H1 (cell line): Measurements from ENCODE around the gene ZC2HC1C. TPM values are rescaled to one million over a fixed set of nuclear protein-coding genes. Genes with fewer than 3 reads are reported as not detected.

ENCODE experiments used
- CTCF ChIA-PET: fragments of 300-600 bp; sonication (Branson Sonifier 250); formaldehyde crosslinking; loops from one replicate; lab custom pipeline; 2021; ENCODE audit not compliant: partially characterized antibody; lab: Charles Lee
- POLR2A ChIA-PET: fragments of 300-600 bp; sonication (Branson Sonifier 250); formaldehyde crosslinking; loops from one replicate; lab custom pipeline; 2021; ENCODE audit warnings: inconsistent platforms; ENCODE audit not compliant: partially characterized antibody; lab: Charles Lee
- DNase-seq, 2 experiments: peaks; one replicate each; pipeline versions ENCODE4 v3.0.0 to v3.0.0-alpha.2; 2010 to 2022; ENCODE audit warnings: low spot score in 2 of 2, low read depth in 1 of 2, mixed read lengths in 1 of 2
- FAIRE-seq: peaks from 2 replicates; lab custom pipeline; 2011; peaks lifted over from hg19 to GRCh38; lab: Jason Lieb, UNC
- H2AFZ ChIP-seq: 2 replicates; pipeline ENCODE4 v1.8.1; 2012; ENCODE audit warnings: low read length, inconsistent platforms
- H2AK5ac ChIP-seq: 2 replicates; pipeline ENCODE4 v1.6.1; 2013; ENCODE audit warnings: low read depth, low read length
- H2BK120ac ChIP-seq: replicated peaks from 2 replicates; pipeline ENCODE3; 2013; ENCODE audit warnings: low read depth, low read length, inconsistent platforms
- H2BK12ac ChIP-seq: 2 replicates; pipeline ENCODE4 v1.6.1; 2013; ENCODE audit warnings: low read depth, low read length
- H2BK15ac ChIP-seq: 2 replicates; pipeline ENCODE4 v1.6.1; 2013; ENCODE audit warnings: low read length
- H2BK20ac ChIP-seq: 2 replicates; pipeline ENCODE4 v1.6.1; 2013; ENCODE audit warnings: low read length
- H2BK5ac ChIP-seq: 2 replicates; pipeline ENCODE4 v1.6.1; 2013; ENCODE audit warnings: low read depth, low read length
- H3K14ac ChIP-seq: 2 replicates; pipeline ENCODE4 v1.6.1; 2013; ENCODE audit warnings: inconsistent platforms; ENCODE audit not compliant: insufficient read length
- H3K18ac ChIP-seq: 2 replicates; pipeline ENCODE4 v1.6.1; 2013; ENCODE audit warnings: low read length; ENCODE audit errors: extremely low read depth
- H3K23ac ChIP-seq: 2 replicates; pipeline ENCODE4 v1.6.1; 2013; ENCODE audit warnings: inconsistent platforms; ENCODE audit not compliant: insufficient read length
- H3K23me2 ChIP-seq: 2 replicates; pipeline ENCODE4 v1.6.1; 2013; ENCODE audit warnings: low read depth, low read length
- H3K27ac ChIP-seq: 2 replicates; pipeline ENCODE4 v1.6.1; 2011; ENCODE audit warnings: low read depth, low read length, inconsistent platforms
- H3K27me3 ChIP-seq, 4 experiments: replicated peaks in 1 of 4; 1 replicate in 1 of 4; 2 replicates in 3 of 4; pipeline versions ENCODE4 v1.6.1 to v1.8.1; 2011 to 2013; ENCODE audit warnings: low read length in 3 of 4, mild to moderate bottlenecking in 3 of 4, inconsistent platforms in 2 of 4, mixed read lengths in 2 of 4, moderate library complexity in 1 of 4; ENCODE audit not compliant: control insufficient read depth in 3 of 4, insufficient read depth in 3 of 4; ENCODE audit errors: extremely low read depth in 1 of 4
- H3K36me3 ChIP-seq, 4 experiments: 2 replicates each; pipeline versions ENCODE4 v1.6.1 to v1.8.1; 2011 to 2013; ENCODE audit warnings: mild to moderate bottlenecking in 4 of 4, low read length in 3 of 4, moderate library complexity in 2 of 4, control low read depth in 1 of 4, inconsistent platforms in 1 of 4; ENCODE audit not compliant: insufficient read depth in 4 of 4, control insufficient read depth in 2 of 4
- H3K4ac ChIP-seq: replicated peaks from 2 replicates; pipeline ENCODE3; 2013; ENCODE audit warnings: low read length, low read depth, mixed read lengths, inconsistent platforms; ENCODE audit not compliant: insufficient read length
- H3K4me1 ChIP-seq, 4 experiments: replicated peaks in 1 of 4; 1 replicate in 1 of 4; 2 replicates in 3 of 4; pipeline versions ENCODE4 v1.6.1 to v1.8.1; 2011 to 2013; ENCODE audit warnings: low read length in 3 of 4, inconsistent platforms in 2 of 4, mixed read lengths in 1 of 4; ENCODE audit not compliant: insufficient read depth in 4 of 4, control insufficient read depth in 3 of 4
- H3K4me2 ChIP-seq, 2 experiments: 2 replicates each; pipeline versions ENCODE4 v1.6.1 to v1.8.1; 2011 to 2013; ENCODE audit warnings: low read depth in 2 of 2, low read length in 2 of 2, control low read depth in 1 of 2, inconsistent platforms in 1 of 2, mild to moderate bottlenecking in 1 of 2; ENCODE audit not compliant: insufficient read depth in 1 of 2
- H3K4me3 ChIP-seq, 4 experiments: fragments of 200-600, 300-600 bp in 1 of 4; sonication (generic), shearing (Covaris generic), sonication (Bioruptor Twin) in 1 of 4; 2 replicates each; pipeline versions ENCODE4 v1.5.1 to v1.8.1; 2011 to 2016; ENCODE audit warnings: low read length in 4 of 4, low read depth in 3 of 4, control low read depth in 2 of 4, inconsistent platforms in 2 of 4, mild to moderate bottlenecking in 2 of 4, mixed read lengths in 1 of 4, moderate library complexity in 1 of 4; ENCODE audit not compliant: insufficient read depth in 2 of 4; ENCODE audit errors: extremely low read depth in 1 of 4
- H3K56ac ChIP-seq: replicated peaks from 2 replicates; pipeline ENCODE3; 2013; ENCODE audit warnings: low read depth, mild to moderate bottlenecking, mixed read lengths, low read length, inconsistent platforms; ENCODE audit not compliant: insufficient read length
- H3K79me1 ChIP-seq: 2 replicates; pipeline ENCODE4 v1.6.1; 2013; ENCODE audit warnings: low read depth, low read length, control low read depth
- H3K79me2 ChIP-seq, 2 experiments: 2 replicates each; pipeline versions ENCODE4 v1.6.1 to v1.8.1; 2012 to 2013; ENCODE audit warnings: low read length in 2 of 2, mild to moderate bottlenecking in 2 of 2, inconsistent platforms in 1 of 2; ENCODE audit not compliant: insufficient read depth in 2 of 2, control insufficient read depth in 1 of 2
- H3K9ac ChIP-seq, 4 experiments: replicated peaks in 1 of 4; 1 replicate in 1 of 4; 2 replicates in 3 of 4; pipeline versions ENCODE4 v1.6.1 to v1.8.1; 2011 to 2013; ENCODE audit warnings: low read depth in 3 of 4, low read length in 3 of 4, control low read depth in 2 of 4, mild to moderate bottlenecking in 2 of 4, moderate library complexity in 2 of 4, inconsistent platforms in 1 of 4; ENCODE audit errors: extremely low read depth in 1 of 4
- H3K9me3 ChIP-seq, 2 experiments: 2 replicates each; pipeline versions ENCODE4 v1.6.1 to v1.8.1; 2012 to 2013; ENCODE audit warnings: mild to moderate bottlenecking in 2 of 2, moderate library complexity in 2 of 2, control low read depth in 1 of 2, inconsistent platforms in 1 of 2, low read depth in 1 of 2, low read length in 1 of 2, mixed read lengths in 1 of 2; ENCODE audit not compliant: insufficient read depth in 2 of 2
- H4K20me1 ChIP-seq, 2 experiments: replicated peaks in 1 of 2; 2 replicates each; pipeline versions ENCODE3 to v1.8.1; 2011 to 2013; ENCODE audit warnings: inconsistent platforms in 2 of 2, low read length in 2 of 2, mild to moderate bottlenecking in 1 of 2; ENCODE audit not compliant: insufficient read depth in 2 of 2, control insufficient read depth in 1 of 2
- H4K5ac ChIP-seq: 2 replicates; pipeline ENCODE4 v1.6.1; 2013; ENCODE audit warnings: low read length, low read depth, mixed read lengths, inconsistent platforms; ENCODE audit not compliant: insufficient read length
- H4K8ac ChIP-seq: 2 replicates; pipeline ENCODE4 v1.8.0; 2013; ENCODE audit warnings: mild to moderate bottlenecking, moderate library complexity, low read length, inconsistent platforms; ENCODE audit not compliant: insufficient read depth; ENCODE audit errors: extremely low read depth
- H4K91ac ChIP-seq: replicated peaks from 2 replicates; pipeline ENCODE3; 2013; ENCODE audit warnings: low read length, mixed read lengths, inconsistent platforms; ENCODE audit not compliant: insufficient read length
- CTCF ChIP-seq, 3 experiments: IDR thresholded peaks; 1 replicate in 2 of 3; 2 replicates in 1 of 3; pipeline versions ENCODE4 v1.5.1 to v1.6.1; 2011; ENCODE audit warnings: low read length in 3 of 3, mild to moderate bottlenecking in 3 of 3, inconsistent platforms in 2 of 3, low read depth in 1 of 3, moderate library complexity in 1 of 3; ENCODE audit not compliant: insufficient read depth in 1 of 3; ENCODE audit errors: control extremely low read depth in 1 of 3
- EZH2 ChIP-seq: fragments of 200-600 bp; sonication (generic); IDR thresholded peaks from 2 replicates; pipeline ENCODE4 v1.7.1; 2012; ENCODE audit warnings: low read depth, mild to moderate bottlenecking, moderate library complexity, low read length, inconsistent platforms; ENCODE audit not compliant: severe bottlenecking
- FOSL1 ChIP-seq: IDR thresholded peaks from 2 replicates; pipeline ENCODE4 v1.6.1; 2011; ENCODE audit warnings: mild to moderate bottlenecking, low read depth, low read length, moderate library complexity; ENCODE audit not compliant: insufficient read depth
- SIN3A ChIP-seq, 2 experiments: IDR thresholded peaks in 1 of 2; conservative IDR thresholded peaks in 1 of 2; 2 replicates each; pipeline ENCODE4 v1.6.1; 2011 to 2012; ENCODE audit warnings: low read length in 2 of 2, improper control_type of control experiment in 1 of 2, low read depth in 1 of 2, mild to moderate bottlenecking in 1 of 2
- SIX5 ChIP-seq: IDR thresholded peaks from 2 replicates; pipeline ENCODE4 v1.6.1; 2011; ENCODE audit warnings: mild to moderate bottlenecking, low read depth, low read length
- SP4 ChIP-seq: IDR thresholded peaks from 2 replicates; pipeline ENCODE4 v1.6.1; 2012; ENCODE audit warnings: low read length, inconsistent platforms
- WGBS, 2 experiments: shearing (Covaris generic) in 1 of 2; methylation state at CpG; one replicate each; pipeline versions ENCODE4 v1.1.6 to v1.1.7; 2013 to 2015; ENCODE audit warnings: low lambda C conversion rate in 2 of 2, mixed read lengths in 2 of 2, inconsistent platforms in 1 of 2, low coverage in 1 of 2, missing lambda C conversion rate in 1 of 2; ENCODE audit not compliant: insufficient replicate concordance in 2 of 2, insufficient coverage in 1 of 2, insufficient read length in 1 of 2; ENCODE audit errors: extremely low coverage in 1 of 2, missing lambda C conversion rate in 1 of 2; 5-methylcytosine and 5-hydroxymethylcytosine counted together
- polyA plus RNA-seq, 7 experiments: library from polyadenylated mRNA; depleted of rRNA in 3 of 7; stranded (reverse) in 5 of 7; unstranded in 2 of 7; fragments of >200 nt in 5 of 7; fragments of 200-250 nt in 2 of 7; gene quantifications; 1 replicate in 5 of 7; 2 replicates in 1 of 7; 4 replicates in 1 of 7; pipeline versions ENCODE4 v1.2.1 to v1.2.3, GENCODE V29; 2011 to 2013; ENCODE audit warnings: missing spikeins in 2 of 7, mixed read lengths in 2 of 7
- total RNA-seq: library from RNA; stranded (reverse); fragmentation: NEBNext Ultra II Directional; extraction: Animal tissue kit (Norgen Biotek cat#: 25700); gene quantifications from 2 replicates; pipeline ENCODE4 v1.2.1, GENCODE V29; 2021

ZC2HC1C gene
- total and polyA plus RNA-seq, 2 of the 8 experiments (the other 6 are each of a cell fraction or from before 2014, with no cell fraction given) = 0.57 to 1.2 TPM

DNA sequence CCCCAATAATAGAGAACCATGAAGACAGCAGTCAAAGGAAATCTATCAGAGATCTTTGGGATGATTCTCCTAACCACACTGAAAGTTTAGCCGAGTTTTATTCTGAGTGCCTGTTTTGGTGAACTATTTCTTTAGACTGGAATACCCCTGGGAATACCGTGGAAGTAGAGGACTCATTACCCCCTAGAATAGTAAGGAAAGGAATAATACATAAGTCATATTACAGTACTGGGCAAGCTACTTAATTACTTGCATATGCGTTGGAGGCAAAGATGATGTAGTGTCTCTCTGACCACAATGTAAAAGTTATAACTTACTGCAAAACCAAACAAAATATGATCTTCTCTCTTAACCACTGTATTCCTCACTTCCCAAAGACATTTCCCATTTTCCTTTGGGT, 25.5 kb downstream of the ZC2HC1C start:
- H3K14ac ChIP-seq = no peak overlapping the region
- no peak for DNase-seq
- POLR2A ChIA-PET = interaction anchor here (1.0 kb wide), 1 partner anchor 16 kb away, joined by 3 read pairs; no protein-coding TSS in a partner anchor
- TF ChIP-seq CTCF (IDR thresholded peaks at IDR 0.05; ENCODE audit: control extremely low read depth in 1 of 3, insufficient read depth in 1 of 3, low read depth in 1 of 3, low read length in 3 of 3) (no peak), EZH2 (no peak), SP4 (no peak), SIN3A (conservative IDR thresholded peaks at IDR 0.05 in 1 of 2, IDR thresholded peaks at IDR 0.05 in 1 of 2; ENCODE audit: low read depth in 1 of 2, low read length in 2 of 2) (no peak), SIX5 (no peak), FOSL1 (no peak)
- no peak overlapping the region for H3K23ac ChIP-seq
- no peak overlapping the region for H4K5ac ChIP-seq
- H4K8ac ChIP-seq = no peak overlapping the region
- no peaks in the 10 kb centered on the region for H3K79me2 ChIP-seq
- H3K56ac ChIP-seq = no peak overlapping the region
- H2AFZ ChIP-seq = no peak overlapping the region
- no peak overlapping the region for H2BK5ac ChIP-seq
- CTCF ChIA-PET = no interaction called here
- H3K18ac ChIP-seq = no peak overlapping the region
- H4K20me1 ChIP-seq = no peaks in the 10 kb centered on the region
- FAIRE-seq = no peak
- H2BK20ac ChIP-seq = no peak overlapping the region
- no peak overlapping the region for H3K4me2 ChIP-seq
- H2AK5ac ChIP-seq = no peak overlapping the region
- no peak overlapping the region for H4K91ac ChIP-seq
- no peak overlapping the region for H3K27ac ChIP-seq
- no peaks in the 10 kb centered on the region for H3K79me1 ChIP-seq
- H3K9ac ChIP-seq = no peak overlapping the region
- no peaks in the 10 kb centered on the region; a peak in 2 of 7 replicates for H3K4me1 ChIP-seq
- H3K4ac ChIP-seq = no peak overlapping the region
- WGBS, 2 experiments = 85% methylated on average over 3 of the region's 3 CpGs; no CpG with 5 or more reads in 1 of the 2 experiments
- H3K36me3 ChIP-seq = peaks cover 0 to 55% (median 21%) of the 10 kb centered on the region in 4 experiments; a peak in 6 of 8 replicates
- H3K9me3 ChIP-seq = no peaks in the 10 kb centered on the region
- H2BK12ac ChIP-seq = no peak overlapping the region
- no peak overlapping the region for H2BK120ac ChIP-seq
- no peaks in the 10 kb centered on the region for H3K27me3 ChIP-seq
- H3K23me2 ChIP-seq = no peaks in the 10 kb centered on the region; the same call in 1 of the 2 replicates
- no peak overlapping the region for H2BK15ac ChIP-seq
- no peak overlapping the region for H3K4me3 ChIP-seq
